GM18526 (cell line): ENCODE data around the gene AGO3.

Source experiments
- POLR2A ChIP-seq: IDR thresholded peaks from 3 replicates; pipeline ENCODE4 v1.6.1; 2011; ENCODE audit not compliant: insufficient read length; ENCODE audit errors: extremely low read depth

Gene AGO3

GRCh38 chr1:35930593-35931445, at the start of gene AGO3:
TSS of gene AGO3 (plus strand) at chr1:35931105. CDS start at chr1:35931427, 322 bp downstream.
- TF ChIP-seq POLR2A: peak; percentile 85

- no peak for TF ChIP-seq POLR2A
These were observed 49.0 kb upstream of the AGO3 start for GRCh38 chr1:35881850-35882273.

GRCh38 chr1:35882586-35882944, 48.3 kb upstream of the AGO3 start:
- no peak for TF ChIP-seq POLR2A

GRCh38 chr1:35882945-35883634, 47.8 kb upstream of the AGO3 start, which contains the start of gene AGO1:
TSS of gene AGO1 (plus strand) at chr1:35883209. CDS start at chr1:35883422, 213 bp downstream.
- peak; percentile 77 for TF ChIP-seq POLR2A

- no peak for TF ChIP-seq POLR2A
These were observed 47.2 kb upstream of the AGO3 start for GRCh38 chr1:35883635-35884101.

GRCh38 chr1:35884934-35885333, 46.0 kb upstream of the AGO3 start:
- TF ChIP-seq POLR2A: no peak

GRCh38 chr1:35885961-35886558, 44.8 kb upstream of the AGO3 start:
- TF ChIP-seq POLR2A: no peak

- TF ChIP-seq POLR2A: no peak
These were observed 44.1 kb upstream of the AGO3 start for GRCh38 chr1:35886577-35887431.

- TF ChIP-seq POLR2A: no peak
These were observed 43.4 kb upstream of the AGO3 start for GRCh38 chr1:35887508-35887907.

- no peak for TF ChIP-seq POLR2A
These were observed 42.6 kb upstream of the AGO3 start for GRCh38 chr1:35888255-35888654.

- no peak for TF ChIP-seq POLR2A
These were observed 37.6 kb upstream of the AGO3 start for GRCh38 chr1:35893051-35893879.

GRCh38 chr1:35894183-35894582, 36.7 kb upstream of the AGO3 start:
- TF ChIP-seq POLR2A: no peak

GRCh38 chr1:35894656-35895055, 36.2 kb upstream of the AGO3 start:
- TF ChIP-seq POLR2A: no peak

GRCh38 chr1:35899941-35900340, 31.0 kb upstream of the AGO3 start:
- no peak for TF ChIP-seq POLR2A
